NCI-H526 (cell line): ENCODE measurements around the gene ERRFI1.

Experiments
- DNase-seq, 2 experiments: peaks; one replicate each; lab custom pipeline; 2025; lab: John Stamatoyannopoulos, UW

Gene ERRFI1

GRCh38 chr1:8043621-8044020, 17.5 kb upstream of the ERRFI1 start:
- no peak for DNase-seq

- no peak for DNase-seq
Observed at GRCh38 chr1:8042134-8042533, 16.0 kb upstream of the ERRFI1 start.

- DNase-seq = no peak
Observed at GRCh38 chr1:8040586-8040985, 14.5 kb upstream of the ERRFI1 start.

GRCh38 chr1:8039071-8039470, 13.0 kb upstream of the ERRFI1 start:
- DNase-seq = no peak

GRCh38 chr1:8035289-8035688, 9.2 kb upstream of the ERRFI1 start:
- DNase-seq = no peak

GRCh38 chr1:8033322-8033721, 7.2 kb upstream of the ERRFI1 start:
- DNase-seq = no peak

- no peak for DNase-seq
Observed at GRCh38 chr1:8032366-8032910, 6.3 kb upstream of the ERRFI1 start.

- peak in 1 of 2 experiments; percentile 49 for DNase-seq
Observed at GRCh38 chr1:8031176-8031785, 5.2 kb upstream of the ERRFI1 start.

- DNase-seq = no peak
Observed at GRCh38 chr1:8028571-8028910, 2.4 kb upstream of the ERRFI1 start.

- peak in 1 of 2 experiments; percentile 33 for DNase-seq
Observed at GRCh38 chr1:8027748-8028570, 1.9 kb upstream of the ERRFI1 start.

GRCh38 chr1:8026976-8027747, 1.1 kb upstream of the ERRFI1 start:
- no peak for DNase-seq

GRCh38 chr1:8025671-8026144, 401 bp downstream of the ERRFI1 start:
- DNase-seq = peak in 1 of 2 experiments; percentile 65

GRCh38 chr1:8025061-8025670, 943 bp downstream of the ERRFI1 start:
- DNase-seq = peak in 1 of 2 experiments; percentile 41

- DNase-seq = no peak
Observed at GRCh38 chr1:8024329-8024728, 1.8 kb downstream of the ERRFI1 start.

GRCh38 chr1:8023995-8024313, 2.2 kb downstream of the ERRFI1 start:
- DNase-seq = no peak

- no peak for DNase-seq
Observed at GRCh38 chr1:8023287-8023994, 2.7 kb downstream of the ERRFI1 start.

- DNase-seq = no peak
Observed at GRCh38 chr1:8022395-8023286, 3.5 kb downstream of the ERRFI1 start.

- DNase-seq = no peak
Observed at GRCh38 chr1:8021676-8022266, 4.3 kb downstream of the ERRFI1 start.

GRCh38 chr1:8020032-8020431, 6.1 kb downstream of the ERRFI1 start:
- no peak for DNase-seq

GRCh38 chr1:8019229-8019620, 6.9 kb downstream of the ERRFI1 start:
- DNase-seq = no peak
